Prostate gland (tissue), 2 donors: ENCODE results near the gene ZNF496.
"Not testable (repeated sequence)": the region's sequence is repeated elsewhere in the genome, so short reads cannot be mapped to it uniquely, and the experiment has no call there.

Source experiments
- CTCF ChIP-seq, 4 experiments: fragments of 200-600 bp in 2 of 4; fragments of 450-650 bp in 2 of 4; sonication (generic) in 2 of 4; IDR thresholded peaks; 1 replicate in 3 of 4; 2 replicates in 1 of 4; pipeline ENCODE4 v1.5.1; 2016 to 2019; ENCODE audit warnings: antibody characterized with exemption in 4 of 4, mild to moderate bottlenecking in 2 of 4, moderate library complexity in 2 of 4
- POLR2A ChIP-seq: fragments of 450-650 bp; IDR thresholded peaks from one replicate; pipeline ENCODE4 v1.6.1; 2016; ENCODE audit warnings: antibody characterized with exemption, mild to moderate bottlenecking

- TF ChIP-seq CTCF (IDR thresholded peaks at IDR 0.05); POLR2A: not testable (repeated sequence)
Observed at GRCh38 chr1:247366345-247366744, 34.7 kb upstream of the ZNF496 start.
